ENCODE measurements around the gene C2CD5.
"Not testable (repeated sequence)": the region's sequence is repeated elsewhere in the genome, so short reads cannot be mapped to it uniquely, and the experiment has no call there.

The C2CD5 gene

DNA sequence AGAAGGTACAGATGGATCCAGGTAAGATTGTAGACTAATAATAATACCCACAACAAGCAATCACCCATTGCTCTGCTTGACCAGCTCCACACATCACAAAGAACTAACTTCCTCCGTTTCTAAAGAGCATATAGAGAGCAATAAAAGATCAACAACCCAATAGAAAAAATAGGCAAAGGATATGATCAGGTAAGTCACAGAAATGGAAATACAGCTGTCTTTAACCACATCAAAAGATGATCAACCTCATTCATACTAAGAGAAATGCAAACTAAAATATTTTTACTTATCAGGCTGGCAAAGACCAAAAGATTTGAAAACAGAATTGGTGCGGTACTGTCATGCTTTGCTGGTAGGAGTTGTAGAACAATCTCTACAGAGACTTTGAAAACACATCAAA lies 8.9 kb downstream of the C2CD5 start:
- no peak for DNase-seq (ENCODE audit: low read depth in 2 of 2)

DNA sequence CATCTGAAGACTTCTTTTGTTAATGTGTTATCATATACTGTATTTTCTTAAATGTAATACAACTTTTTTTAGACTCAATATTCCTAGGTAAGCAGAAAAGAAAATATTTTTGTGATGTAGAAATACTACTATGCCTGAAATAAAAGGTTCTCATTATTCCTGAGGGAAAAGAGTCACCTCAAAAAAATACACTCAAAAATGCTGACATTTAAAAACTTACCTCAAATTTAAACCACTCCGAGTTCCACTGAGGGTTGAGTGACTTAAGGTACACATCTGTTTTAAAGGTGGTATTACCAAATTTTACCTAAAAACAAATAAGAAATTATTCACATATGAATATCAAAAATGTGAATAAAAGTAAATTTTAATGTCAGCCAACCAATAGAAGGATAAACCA lies 9.3 kb downstream of the C2CD5 start:
- DNase-seq (ENCODE audit: low read depth in 2 of 2): no peak

DNA sequence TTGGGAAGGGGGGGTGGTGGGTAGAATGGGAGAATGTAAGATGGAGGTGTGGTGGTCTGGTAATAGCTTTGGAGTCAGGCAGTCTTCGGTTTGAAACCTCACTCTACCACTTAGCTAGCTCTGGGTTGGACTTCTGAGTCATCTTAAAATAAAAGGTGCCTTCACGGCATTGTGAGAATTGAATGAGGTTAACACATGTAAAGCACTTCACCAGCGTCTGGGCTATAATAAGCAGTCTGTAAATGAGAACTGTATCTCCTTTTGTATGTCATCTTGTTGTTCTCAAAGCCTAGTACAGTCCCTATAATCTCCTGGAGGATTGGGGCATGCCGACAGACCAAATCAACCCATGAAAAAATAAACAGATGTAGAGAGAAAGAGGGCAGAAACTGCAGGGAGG lies 11.2 kb downstream of the C2CD5 start:
- no peak for DNase-seq (ENCODE audit: low read depth in 2 of 2)

DNA sequence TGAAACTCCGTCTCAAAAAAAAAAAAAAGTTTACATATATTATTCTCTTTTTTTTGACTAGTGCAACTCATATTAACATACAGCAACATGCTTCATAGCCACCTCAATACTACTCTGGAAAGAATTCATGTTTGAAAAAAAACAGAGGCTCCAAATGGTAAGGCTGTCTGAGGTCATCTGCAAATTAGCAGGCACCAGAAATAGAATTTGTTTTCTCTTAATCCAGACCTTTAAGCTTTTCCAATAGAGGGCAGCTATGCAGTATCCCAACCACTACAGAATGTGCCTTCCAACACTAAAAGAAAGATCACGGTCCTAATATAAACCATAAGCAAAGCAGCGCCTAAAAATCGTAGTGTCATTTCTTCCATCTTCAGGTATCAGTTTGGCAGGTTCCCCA lies 12.0 kb downstream of the C2CD5 start:
- DNase-seq (ENCODE audit: low read depth in 2 of 2): no peak

DNA sequence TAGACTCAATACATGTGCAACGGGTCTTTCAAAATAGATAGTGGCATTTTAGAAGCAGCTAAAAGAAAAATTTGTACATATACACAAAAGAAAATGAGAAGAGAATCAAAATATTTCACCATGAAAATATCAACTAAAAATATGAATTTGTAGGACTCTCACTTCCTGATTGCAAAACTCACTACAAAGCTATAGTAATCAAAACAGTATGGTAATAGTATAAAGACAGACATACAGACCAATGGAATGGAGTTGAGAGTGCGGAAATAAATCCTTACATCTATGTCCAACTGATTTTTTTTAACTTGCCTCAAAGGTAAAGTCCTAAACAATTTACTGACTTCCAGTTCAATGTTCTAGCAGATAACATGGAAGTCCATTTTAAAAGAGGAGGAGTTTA lies 13.1 kb downstream of the C2CD5 start:
- no peak for DNase-seq (ENCODE audit: low read depth in 2 of 2)

DNA sequence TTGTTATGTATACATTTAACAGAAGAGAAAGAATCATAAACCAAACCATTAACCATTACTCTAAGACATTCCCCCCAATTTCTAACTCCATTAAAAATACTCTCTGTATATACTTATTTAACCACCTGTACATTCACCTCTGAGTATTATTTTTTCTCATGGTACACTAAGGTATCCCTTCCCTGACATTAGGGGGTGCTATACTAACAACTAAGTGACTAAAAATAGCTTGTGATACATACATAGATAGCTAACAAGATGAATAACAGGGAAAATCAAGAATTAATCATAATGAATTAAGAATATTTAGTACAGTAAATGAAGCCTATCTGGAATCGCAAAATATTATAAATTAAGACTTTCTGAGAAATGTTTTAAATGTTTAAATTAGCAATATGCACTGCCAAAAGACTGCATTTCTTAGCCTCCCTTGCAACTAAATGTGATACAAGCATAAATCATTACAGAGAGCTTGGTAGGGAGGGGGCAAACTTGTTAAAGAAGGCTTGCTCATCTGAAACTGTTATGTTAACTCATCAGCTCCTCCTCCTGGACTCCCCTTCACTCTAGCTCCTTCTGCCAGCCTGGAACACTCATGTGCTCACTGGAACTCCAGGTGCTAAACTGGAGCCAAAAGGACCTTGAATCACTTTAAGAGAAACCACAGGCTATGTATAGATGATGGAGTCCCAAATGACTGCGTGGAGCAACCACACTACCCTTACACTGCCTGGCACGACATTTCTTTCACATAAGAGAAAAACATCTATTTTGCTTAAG lies 14.9 kb downstream of the C2CD5 start:
- no peak for DNase-seq (ENCODE audit: low read depth in 2 of 2)

DNA sequence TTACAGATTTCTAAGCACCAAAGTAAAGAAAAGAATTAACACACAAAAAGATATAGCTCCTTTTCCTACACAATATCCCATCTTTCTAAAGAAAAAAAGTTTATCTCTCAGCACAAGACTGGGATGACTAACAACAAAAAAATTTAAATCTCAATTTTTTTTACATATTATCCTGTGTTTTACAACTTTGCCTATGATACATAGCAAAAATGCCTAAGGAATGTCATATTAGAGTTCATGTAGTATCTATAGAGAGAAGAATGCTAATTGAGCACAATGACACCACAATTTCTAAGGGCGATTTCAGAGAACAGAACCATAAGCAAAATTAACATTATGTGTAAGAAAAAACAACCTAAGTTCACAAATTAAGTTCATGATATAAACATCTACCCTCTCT lies 16.3 kb downstream of the C2CD5 start:
- no peak for DNase-seq (ENCODE audit: low read depth in 2 of 2)

DNA sequence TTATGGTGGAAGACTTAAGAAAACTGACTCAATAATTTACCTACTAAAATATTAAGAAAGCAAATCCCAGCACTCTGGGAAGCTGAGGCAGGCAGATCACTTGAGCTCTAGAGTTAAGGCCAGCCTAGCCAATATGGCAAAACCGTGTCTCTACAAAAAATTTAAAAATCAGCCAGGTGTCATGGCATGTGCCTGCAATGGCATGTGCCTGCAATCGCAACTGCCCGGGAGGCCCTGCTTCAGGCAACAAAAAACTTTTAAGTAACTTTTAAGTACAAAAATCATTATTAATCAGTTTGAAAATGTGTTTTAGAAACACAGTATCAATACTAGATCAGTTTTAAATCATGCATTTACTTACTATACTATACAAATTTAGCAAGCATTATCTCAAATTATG lies 17.5 kb downstream of the C2CD5 start:
- no peak for DNase-seq (ENCODE audit: low read depth in 2 of 2)

DNA sequence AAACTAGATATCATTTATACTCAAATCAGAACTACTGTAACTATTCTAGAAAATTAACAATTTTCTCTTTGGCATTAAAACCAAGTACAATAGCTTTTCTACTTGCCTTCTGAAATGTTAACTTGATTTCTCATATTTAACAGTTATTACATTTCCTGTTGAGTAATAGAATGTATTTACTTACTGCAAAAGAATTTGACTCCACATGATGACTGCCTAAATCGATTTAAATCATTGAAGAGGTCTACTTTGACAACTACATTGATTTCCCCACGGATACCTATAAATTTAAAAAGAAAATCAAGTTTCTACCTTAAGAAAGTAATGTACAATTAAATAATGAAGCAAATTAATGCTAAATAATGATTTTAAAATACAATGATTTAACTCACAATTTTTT lies 18.9 kb downstream of the C2CD5 start:
- DNase-seq (ENCODE audit: low read depth in 2 of 2): no peak

DNA sequence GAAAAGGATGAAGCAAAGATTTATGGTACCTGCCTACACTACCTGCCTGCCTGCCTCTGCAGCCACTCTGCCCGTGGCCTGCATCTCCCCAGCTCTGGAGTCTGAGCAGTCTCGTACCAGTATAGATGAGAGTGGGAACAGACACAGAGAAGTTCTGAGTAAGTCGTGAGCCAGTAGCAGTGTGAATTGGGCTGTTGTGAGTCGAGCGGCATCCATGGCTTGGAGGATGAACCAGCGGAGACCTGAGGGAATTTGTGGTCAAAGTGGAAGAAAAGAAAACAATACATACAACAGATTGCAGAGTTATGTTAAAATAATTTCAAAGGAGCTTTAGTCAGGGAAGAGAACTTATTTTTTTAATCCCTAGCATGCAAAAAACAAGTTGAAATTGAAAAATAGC lies 25.3 kb downstream of the C2CD5 start:
- DNase-seq (ENCODE audit: low read depth in 2 of 2): no peak

DNA sequence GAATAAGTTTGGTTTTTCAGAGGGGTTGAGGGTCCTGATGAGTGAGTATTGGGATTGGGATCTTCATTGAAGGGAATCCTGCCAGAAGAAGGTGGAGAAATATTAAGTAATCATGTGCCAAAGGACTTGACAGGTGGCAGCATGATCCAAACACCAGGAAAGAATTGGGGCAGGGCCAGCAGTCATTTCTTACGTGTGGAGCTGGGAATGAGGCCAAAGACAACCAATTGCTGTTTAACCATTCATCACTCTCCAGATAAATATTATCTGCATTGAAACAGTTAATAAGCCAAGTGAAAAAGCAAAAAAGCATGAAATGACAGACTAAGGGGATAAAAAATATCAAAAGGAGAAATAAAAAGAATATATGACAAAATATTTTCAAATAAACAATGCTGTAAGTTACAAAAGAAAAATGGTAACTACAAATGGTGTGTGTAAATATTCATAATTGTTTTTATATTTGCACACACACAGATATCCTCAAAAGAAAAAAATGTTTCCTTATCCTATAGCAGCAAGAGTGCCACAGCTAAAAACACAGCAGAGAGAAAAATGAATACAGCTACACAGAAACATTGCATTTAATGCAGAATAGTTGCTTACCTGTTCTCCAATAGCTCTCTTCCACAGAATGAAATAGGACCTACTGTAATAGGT lies 26.2 kb downstream of the C2CD5 start:
- no peak for DNase-seq (ENCODE audit: low read depth in 2 of 2)

DNA sequence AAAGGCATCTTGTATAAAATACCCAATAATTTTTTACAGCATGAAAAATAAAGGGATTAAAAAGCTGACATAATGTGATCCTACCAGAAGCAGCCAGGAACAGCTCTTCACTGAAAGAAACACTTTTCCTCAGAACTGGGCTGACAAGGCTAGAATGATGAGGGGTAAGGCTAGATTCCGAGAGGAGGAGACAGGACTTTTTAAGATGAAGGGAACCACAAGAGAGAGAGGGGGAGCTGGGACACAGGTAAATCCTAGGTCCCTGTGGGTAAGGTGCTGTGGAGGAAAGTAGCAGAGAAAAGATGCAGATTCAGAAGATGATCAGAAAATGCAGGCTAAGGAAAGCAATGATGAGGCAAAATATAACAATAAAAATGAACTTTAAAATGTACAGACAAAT lies 29.5 kb downstream of the C2CD5 start:
- no peak for DNase-seq (ENCODE audit: low read depth in 2 of 2)

DNA sequence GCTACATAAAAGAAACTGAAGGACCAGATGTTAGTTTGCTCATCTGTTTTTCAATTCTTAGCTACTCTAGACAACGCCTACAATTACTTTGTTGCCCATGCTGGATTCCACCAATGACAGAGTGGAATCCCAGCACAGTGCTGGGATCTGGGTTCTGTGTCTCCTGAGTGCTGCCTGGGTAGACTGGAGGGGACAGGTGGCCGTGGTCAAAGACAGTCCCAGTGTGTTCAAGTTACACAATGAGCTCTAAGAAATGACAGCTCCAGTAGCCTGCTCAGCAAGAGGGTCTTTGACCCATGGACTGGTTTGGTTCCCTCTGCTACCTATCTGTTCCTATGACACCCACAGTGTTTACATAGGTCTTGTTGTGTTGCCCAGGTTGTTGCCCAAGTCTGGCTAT lies 38.5 kb downstream of the C2CD5 start:
- DNase-seq (ENCODE audit: low read depth in 2 of 2): no peak

DNA sequence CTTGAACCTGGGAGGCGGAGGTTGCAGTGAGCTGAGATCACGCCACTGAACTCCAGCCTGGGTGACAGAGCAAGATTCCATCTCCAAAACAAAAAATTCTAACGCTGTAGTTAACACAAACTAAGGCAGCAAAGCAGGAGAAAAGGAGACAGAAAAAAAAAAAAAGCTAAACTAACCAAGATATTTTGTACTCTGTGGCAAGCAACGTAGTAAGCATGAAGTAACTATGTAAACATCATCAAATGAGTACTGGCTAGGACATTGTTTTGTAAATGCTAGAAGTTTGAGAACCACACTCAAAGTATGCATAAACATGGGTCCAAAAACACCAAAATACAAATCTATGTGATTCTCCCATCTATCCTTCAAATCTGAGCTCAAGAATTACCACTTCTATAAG lies 44.2 kb downstream of the C2CD5 start:
- no peak for DNase-seq (ENCODE audit: low read depth in 2 of 2)

DNA sequence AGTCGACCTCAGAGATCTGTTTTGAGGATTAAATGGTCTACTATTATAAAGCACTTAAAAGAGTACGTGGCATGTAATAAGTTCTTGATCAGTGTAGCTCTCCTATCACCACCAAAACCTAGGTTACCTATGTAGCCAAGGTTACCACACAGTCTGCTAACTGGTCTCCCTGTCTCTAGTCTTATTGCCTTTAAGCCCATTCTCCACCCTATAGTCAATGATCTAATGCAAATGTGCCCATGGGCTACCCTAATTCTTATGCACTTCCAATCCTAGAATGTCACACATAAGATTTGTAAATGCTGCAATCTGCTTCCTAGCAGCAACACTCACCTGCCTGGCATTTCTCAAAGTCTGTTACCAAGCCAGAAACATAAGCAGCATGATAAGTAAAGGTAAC lies 44.9 kb downstream of the C2CD5 start:
- DNase-seq (ENCODE audit: low read depth in 2 of 2): no peak

DNA sequence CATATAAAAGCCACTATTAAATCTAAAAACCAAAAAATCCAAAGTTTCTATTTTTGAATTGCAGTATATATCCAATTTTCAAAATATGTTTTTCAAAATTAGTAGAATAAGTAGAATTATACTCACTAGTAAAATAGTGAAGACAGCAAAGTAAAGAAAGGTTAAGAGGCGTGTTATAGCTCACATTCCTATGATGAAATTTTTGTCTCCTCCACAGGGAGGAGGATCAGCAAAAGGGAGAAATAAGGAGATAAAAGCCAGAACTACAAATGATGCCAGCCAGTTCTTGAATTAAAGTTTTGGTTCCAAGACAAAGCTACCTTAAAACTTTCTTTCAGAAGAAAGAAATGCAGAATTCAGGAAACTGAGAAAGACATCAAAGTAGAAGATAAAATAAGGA lies 50.0 kb downstream of the C2CD5 start:
- no peak for DNase-seq (ENCODE audit: low read depth in 2 of 2)

DNA sequence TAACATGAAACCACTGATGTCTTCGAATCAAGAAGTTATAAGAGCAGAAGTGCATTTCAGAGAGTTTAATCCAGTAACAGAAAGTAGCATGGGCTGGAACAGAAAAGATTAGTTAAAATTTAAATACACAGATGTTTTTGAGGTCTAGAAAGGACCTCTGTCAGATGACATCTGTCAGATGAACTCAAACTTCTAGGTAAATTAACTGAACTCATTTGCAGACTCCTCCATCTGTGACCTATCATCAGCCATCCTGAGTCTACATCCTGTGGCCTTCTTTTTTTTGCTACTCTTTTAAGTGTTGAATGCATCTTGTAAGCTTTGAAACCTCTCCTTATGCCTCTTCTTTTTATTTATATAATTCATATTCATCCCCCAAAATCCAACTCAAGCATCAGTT lies 53.3 kb downstream of the C2CD5 start:
- DNase-seq (ENCODE audit: low read depth in 2 of 2): no peak

DNA sequence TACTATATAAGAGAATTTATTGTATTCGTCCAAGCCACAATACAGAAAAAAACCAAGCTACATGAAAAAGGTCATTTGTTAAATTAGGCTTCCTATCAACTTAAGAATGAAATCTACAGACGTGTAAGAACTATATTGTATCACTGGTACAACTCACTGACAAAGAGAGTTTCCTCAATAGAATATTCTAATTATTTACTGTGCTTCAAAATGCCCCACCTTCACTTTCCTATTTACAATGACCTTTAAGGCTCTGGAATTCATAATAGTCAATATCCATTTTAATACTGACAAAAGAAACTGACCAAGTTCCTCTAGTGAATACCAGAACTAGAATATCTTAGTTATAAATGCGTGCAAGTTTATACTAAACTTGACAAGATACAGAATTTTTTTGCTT lies 55.9 kb downstream of the C2CD5 start:
- no peak for DNase-seq (ENCODE audit: low read depth in 2 of 2)

DNA sequence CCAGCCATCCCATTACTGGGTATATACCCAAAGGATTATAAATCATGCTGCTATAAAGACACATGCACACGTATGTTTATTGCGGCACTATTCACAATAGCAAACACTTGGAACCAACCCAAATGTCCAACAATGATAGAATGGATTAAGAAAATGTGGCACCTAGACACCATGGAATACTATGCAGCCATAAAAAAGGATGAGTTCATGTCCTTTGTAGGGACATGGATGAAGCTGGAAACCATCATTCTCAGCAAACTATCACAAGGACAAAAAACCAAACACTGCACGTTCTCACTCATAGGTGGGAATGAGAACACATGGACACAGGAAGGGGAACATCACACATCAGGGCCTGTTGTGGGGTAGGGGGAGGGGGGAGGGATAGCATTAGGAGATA lies 56.7 kb downstream of the C2CD5 start:
- not testable (repeated sequence) for DNase-seq (ENCODE audit: low read depth in 2 of 2)

DNA sequence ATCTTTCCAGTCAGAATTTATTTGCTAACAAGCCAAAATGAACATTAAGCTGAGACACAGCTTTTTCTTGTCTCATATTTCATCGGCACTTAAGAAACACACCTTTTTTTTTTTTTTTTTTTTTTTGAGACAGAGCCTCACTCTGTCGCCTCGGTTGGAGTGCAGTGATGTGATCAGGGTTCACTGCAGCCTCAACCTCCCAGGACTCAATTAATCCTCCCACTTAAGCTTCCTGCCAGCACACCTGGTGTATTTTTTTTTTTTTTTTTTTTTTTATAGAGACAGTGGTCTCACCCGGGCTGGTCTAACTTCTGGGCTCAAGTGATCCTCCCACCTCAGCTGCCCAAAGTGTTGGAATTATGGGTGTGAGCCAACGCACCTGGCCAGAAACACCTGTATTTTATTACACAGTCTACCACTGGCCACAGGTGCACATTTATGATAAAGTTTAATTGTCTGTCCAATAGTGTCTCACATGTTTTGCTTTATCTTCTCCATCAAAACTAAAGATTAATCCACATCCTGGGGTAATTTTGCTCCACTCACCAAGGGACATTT lies 62.7 kb downstream of the C2CD5 start:
- no peak for DNase-seq (ENCODE audit: low read depth in 2 of 2)

DNA sequence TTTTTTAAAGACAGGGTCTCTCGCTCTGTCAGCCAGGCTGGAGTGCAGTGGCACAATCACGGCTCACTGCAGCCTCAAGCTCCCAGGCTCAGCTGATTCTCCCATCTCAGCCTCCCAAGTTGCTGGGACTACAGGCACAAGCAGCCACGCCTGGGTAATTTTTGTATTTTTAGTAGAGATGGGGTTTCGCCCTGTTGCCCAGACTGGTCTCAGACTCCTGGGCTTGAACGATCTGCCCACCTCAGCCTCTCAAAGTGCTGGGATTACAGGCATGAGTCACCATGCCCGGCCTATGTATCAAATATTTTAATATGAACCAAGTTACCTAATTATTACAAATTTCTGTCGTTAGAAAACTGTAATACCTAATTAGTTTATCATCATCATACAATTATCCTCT lies 63.5 kb downstream of the C2CD5 start:
- DNase-seq (ENCODE audit: low read depth in 2 of 2): not testable (repeated sequence)

DNA sequence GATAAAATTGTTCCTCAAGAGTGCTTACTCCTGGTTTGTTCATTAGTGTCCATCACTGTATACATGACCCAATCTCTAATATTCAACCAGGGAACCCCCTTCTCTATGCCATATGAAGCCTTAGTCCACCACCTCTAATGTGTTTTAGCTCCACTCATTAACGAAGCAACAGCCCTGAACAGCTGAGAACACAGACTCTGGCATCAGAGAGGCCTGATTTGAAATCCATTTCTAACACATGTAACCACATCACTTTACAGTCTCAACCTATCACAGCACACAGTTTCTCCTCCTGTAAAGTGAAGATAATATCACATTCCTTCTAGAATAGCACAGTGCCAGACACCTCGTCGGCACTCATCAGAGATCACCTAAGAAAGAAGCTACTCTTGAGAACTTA lies 64.3 kb downstream of the C2CD5 start:
- DNase-seq (ENCODE audit: low read depth in 2 of 2): no peak

DNA sequence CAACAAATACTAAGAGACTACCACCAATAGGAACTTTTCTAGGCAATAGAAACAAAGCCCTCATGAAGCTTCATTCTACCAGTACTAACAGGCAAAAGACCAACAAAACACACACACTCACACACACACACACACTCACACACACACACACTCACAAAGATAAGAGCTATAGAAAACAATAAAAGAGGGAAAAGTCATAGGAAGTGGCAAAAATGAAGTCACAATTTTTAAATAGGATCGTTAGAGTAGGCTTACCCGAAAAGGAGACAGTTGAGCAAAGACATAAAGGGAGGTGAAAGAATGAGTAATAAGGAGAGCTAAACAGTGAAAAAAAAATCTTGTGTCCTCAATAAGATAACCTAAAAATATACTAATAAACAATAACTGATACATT lies 66.5 kb downstream of the C2CD5 start:
- no peak for DNase-seq (ENCODE audit: low read depth in 2 of 2)

Data from stimulated activated CD8-positive, alpha-beta memory T cell treated with anti-CD3 and anti-CD28 coated beads, Interleukin-15, amount 100 ng/mL, for 4 hours (primary cell).